OCI-LY1 (cell line): Measurements from ENCODE around the gene FBXL19.

Source experiments
- CTCF ChIP-seq: fragments of 200-600 bp; sonication (generic), shearing (Covaris generic); IDR thresholded peaks from 2 replicates; pipeline ENCODE4 v1.5.1; 2017; ENCODE audit warnings: mild to moderate bottlenecking, antibody characterized with exemption, low read length, moderate library complexity, mixed read lengths
- EZH2 ChIP-seq: fragments of 200-600 bp; sonication (generic), shearing (Covaris generic); IDR thresholded peaks from 2 replicates; pipeline ENCODE4 v1.8.0; 2017; ENCODE audit warnings: borderline replicate concordance, mixed run types, mild to moderate bottlenecking, antibody characterized with exemption, low read length, moderate library complexity, mixed read lengths

DNA sequence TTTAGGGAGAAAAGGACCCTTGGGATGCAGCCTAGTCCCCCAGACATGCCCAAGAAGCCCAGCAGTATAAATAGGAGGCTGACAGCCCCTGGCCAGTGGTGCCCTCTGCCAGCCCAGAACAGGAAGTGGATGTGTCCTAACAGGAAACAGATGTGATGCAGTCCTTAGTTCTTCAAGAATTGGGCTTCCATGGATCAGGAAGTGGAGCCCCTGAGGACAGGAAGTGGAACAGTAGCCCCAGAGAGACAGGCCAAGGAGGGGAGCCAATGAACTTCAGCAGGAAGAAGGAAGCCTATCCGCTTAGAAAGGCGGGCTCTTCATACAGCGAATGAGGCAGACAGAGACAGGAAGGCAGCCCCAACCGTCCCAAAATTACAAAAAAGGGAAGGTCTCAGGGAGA is 19.8 kb upstream of the FBXL19 start:
- TF ChIP-seq CTCF (no peak), EZH2 (no peak)
